ENCODE measurements around the gene EPHA1.
"Not testable (repeated sequence)": the region's sequence is repeated elsewhere in the genome, so short reads cannot be mapped to it uniquely, and the experiment has no call there.

The EPHA1 gene

DNA sequence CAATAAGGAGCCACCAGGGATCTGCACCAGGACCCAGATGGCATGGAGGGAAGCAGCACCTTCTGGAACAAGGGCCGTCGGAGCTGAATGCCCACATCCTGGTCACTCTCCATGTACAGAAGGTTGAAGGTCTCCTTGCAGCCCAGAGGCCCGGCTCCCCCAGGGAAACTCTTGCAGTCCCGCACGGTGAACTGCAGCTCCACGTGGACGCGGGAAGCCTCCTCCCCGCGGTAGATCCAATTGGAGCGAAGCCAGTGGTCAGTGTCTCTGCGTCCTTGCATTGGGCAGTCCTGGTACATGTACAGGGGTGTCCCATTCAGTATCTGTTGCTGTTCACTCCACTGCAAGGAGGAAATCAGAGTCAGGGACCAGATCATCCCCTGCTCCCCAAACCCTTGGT is 7.4 kb downstream of the EPHA1 start:
- DNase-seq, result no peak

DNA sequence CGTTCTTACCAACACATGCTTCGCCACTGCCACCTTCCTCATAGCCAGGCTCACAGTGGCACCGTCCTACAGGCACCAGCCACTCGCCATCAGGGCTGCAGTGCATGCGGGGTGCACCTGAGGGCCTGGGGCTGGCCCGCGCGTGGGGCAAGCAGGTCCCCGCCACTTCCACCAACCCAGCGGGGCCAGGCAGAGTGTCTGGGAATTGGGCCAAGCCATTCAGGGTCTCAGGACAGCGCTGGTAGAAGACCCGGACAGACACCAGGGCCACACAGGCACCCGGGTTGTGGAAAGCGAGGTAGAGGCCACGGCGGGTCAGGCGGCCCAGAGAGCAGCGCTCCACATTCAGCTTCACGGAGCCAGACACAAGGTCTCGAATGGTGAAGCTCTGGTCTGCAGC is 9.0 kb downstream of the EPHA1 start:
- DNase-seq, result no peak

DNA sequence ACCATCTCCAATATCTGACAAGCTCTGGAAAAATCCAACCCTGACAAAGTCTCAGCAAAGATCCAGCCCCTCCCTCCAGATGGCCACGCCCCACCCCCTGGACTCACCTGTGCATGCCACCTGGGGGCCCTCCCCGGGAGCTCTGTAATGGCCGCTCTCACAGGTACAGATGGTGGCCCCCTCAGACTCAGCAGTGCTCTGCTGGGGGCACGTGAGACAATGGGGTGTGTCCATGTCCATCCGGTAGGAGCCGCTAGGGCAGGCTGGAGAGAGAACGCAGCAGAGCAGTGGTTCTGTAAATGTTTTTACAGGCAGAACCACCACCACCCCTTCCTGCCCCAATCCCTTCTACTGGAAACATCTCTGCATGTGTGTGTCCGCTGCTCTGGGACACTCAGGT is 9.5 kb downstream of the EPHA1 start:
- no peak for DNase-seq

- no peak for DNase-seq
These were observed 10.0 kb downstream of the EPHA1 start for GRCh38 chr7:143398616-143399015.

GRCh38 chr7:143397710-143398530 is 10.7 kb downstream of the EPHA1 start:
- DNase-seq, result no peak

DNA sequence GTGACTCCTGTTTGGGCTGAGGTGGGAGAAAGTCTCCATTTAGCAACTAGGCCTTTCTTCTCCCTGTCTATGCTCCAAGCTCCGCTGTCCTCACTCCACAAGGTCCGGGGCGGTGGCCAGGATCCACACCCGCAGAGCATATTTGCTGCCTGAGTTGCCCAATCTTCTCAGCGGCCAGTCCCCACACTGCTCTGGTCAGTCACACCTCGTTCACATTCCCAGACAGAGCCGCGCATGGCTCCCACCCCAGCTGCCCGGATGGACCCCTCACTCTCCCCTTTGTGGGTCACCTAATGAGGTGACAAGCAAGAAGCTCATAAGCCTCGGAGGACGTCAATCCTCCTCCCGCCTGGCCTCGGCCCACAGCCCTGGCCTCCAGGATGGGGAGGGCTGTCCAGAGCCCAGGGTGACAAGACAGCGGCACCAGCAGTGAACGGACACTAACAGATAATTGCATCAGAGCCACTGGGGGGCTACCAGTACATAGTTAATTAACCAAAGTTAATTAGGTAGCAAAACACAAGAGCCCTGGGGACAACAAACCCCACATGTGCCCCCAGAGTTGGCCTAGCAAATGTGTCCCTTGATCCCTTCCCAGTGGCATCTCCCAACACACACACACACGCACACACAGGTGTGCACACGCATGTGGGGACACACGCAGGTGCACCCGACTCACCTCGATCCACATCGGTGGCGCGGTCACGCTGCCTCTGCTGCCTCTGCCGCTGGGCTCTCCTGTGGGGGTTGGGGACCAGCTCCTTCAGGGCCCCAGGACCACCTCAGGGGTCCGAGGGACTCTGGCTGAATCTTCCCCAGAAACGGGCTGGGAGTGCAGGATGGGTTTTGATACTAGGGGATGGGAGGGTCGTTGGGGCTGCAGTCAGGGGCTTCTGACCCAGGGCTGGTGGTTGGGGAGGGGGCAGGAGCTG is 11.8 kb downstream of the EPHA1 start:
- no peak for DNase-seq

- no peak for DNase-seq
These were observed 12.5 kb downstream of the EPHA1 start for GRCh38 chr7:143396182-143396581.

- DNase-seq, result no peak
These were observed 13.2 kb downstream of the EPHA1 start for GRCh38 chr7:143395187-143396149.

DNA sequence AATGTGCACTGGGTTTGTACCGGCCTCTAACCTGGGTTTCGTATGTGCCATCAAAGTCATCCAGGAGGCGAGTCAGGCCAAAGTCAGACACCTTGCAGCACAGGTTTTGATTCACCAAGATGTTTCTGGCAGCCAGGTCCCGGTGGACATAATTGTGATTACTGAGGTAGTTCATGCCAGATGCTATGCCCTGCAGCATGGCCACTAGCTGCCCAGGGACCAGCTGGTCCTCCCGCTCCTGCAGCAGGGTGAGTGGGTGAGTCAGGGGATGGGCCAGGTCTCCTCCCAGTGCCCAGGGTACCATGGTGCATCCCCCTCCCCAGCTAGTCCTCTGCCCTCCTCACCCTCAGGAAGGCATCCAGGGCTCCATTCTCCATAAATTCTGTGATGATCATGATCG is 13.9 kb downstream of the EPHA1 start:
- no peak for DNase-seq

DNA sequence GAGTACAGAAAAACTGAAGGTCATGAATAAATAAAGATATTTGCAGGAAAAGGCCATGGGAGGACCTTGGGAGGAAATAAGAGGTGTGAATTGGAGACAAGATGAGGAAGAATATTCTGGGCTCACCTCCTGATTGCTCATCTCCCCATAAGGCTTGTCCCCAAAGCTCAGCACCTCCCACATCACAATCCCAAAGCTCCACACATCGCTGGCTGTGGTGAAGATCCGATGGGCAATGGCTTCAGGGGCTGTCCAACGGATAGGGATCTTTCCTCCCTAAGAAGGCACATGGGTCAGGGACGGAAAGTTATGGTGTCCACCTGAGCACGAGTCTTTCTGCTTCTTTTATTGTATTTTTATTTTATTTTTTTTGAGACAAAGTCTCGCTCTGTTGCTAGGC is 14.6 kb downstream of the EPHA1 start:
- no peak for DNase-seq

DNA sequence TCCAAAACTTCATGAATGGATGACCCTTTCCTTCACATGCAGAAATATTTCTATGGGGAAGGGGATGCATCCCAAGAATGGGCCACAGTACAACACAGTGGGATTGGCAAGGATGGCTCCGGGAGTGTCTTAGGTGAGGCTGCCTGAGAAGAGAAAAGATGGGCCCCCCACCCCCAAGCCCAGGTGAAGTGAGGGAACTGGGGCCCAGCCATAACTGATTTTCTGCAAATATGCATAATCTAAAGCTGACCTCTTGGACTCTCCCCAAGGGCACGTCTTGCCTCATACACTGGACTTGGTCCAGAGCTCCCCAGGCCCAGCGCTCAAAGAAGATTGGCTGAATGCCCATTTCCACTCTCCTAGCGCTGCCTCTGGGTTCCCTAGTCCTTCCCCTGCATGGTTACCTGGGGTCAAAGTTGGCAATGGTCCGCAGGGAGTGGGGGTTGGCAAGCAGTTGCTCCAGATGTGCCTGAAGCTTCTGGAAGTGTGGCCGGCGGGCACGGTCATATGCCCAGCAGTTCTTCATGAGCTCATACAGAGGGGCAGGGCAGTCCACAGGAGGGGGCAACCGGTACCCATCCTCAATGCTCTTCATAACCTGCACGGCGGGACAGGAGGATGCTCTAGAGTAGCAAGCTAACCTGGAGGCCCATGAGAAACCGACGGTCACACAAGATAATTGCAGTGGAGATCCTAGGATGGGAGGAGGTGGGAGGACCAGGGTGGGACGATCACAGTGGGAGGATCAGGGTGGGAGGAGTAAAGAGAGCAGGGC is 15.2 kb downstream of the EPHA1 start:
- no peak for DNase-seq

- no peak for DNase-seq
These were observed 15.8 kb downstream of the EPHA1 start for GRCh38 chr7:143392875-143393266.

DNA sequence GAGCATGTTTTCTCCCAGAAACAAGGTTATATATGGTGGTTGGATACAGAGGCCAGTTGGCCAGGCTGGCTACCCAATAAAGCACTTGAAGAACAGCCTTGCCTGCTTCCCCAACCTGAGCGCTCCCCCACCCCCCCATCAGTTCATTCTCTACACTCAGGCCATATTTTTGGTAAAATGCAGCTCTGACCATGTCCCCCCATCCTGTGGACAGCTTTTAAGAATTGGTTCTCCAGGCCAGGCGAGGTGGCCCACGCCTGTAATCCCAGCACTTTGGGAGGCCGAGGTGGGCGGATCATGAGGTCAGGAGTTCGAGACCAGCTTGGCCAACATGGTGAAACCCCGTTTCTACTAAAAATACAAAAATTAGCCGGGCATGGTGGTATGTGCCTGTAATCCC is 16.2 kb downstream of the EPHA1 start:
- not testable (repeated sequence) for DNase-seq

GRCh38 chr7:143391462-143392404 is 16.9 kb downstream of the EPHA1 start:
- DNase-seq, result no peak

- no peak for DNase-seq
These were observed 17.8 kb downstream of the EPHA1 start for GRCh38 chr7:143390773-143391317.

GRCh38 chr7:143390104-143390772 is 18.4 kb downstream of the EPHA1 start:
- no peak for DNase-seq

- DNase-seq, result no peak
These were observed 19.1 kb downstream of the EPHA1 start for GRCh38 chr7:143389316-143390103.

DNA sequence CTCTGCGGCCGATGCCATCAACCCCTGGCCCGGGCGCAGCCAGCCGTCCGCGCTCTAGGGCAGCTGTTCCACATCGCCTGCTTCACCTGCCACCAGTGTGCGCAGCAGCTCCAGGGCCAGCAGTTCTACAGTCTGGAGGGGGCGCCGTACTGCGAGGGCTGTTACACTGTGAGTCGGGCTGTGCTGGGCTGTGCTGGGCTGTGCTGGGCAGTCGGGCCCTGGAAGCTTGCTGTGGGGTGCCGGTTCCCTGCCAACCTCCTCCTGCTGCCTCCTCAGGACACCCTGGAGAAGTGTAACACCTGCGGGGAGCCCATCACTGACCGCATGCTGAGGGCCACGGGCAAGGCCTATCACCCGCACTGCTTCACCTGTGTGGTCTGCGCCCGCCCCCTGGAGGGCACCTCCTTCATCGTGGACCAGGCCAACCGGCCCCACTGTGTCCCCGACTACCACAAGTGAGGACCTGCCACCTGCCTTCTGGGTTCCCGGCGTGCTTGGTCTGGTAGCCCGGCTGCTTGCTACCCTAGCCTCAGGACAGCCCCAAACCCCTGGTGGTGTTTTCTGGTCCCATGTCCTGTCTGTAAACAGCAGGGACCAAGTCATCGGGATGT is 20.1 kb downstream of the EPHA1 start:
- no peak for DNase-seq

DNA sequence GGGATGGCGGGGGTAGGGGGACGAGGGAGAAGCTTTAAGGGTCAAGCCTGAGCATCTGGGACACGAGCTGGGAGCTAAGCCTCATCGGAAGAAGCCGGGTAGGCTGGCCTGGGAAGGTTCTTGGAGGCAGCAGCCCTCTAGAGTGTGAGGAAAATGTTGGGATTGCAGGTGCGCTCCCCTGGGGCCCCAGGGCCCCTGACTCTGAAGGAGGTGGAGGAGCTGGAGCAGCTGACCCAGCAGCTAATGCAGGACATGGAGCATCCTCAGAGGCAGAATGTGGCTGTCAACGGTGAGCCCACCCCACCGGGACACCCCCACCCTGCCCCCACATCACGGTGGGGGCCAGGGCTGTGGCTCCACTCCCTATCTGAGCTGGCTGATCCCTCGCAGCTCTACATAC is 20.6 kb downstream of the EPHA1 start:
- DNase-seq, result no peak

Data from CD4-positive, alpha-beta T cell treated with Interleukin-15 for 1 hour (primary cell).